OCI-LY3 (cell line): ENCODE results near the gene ANKRD63.
A peak's percentile ranks its signal among the peaks of the same experiment; 100 is the strongest.

Experiments
- H2AFZ ChIP-seq: fragments of 200-600, 300-600 bp; shearing (Covaris generic); 2 replicates; pipeline ENCODE4 v1.6.0; 2014; ENCODE audit warnings: antibody characterized with exemption, low read depth, low read length
- H3K27ac ChIP-seq: fragments of 200-600, 300-600 bp; sonication (generic); 2 replicates; pipeline ENCODE4 v1.5.1; 2014; ENCODE audit warnings: mild to moderate bottlenecking, low read length, moderate library complexity, mixed read lengths
- H3K27me3 ChIP-seq: fragments of 200-600, 300-600 bp; sonication (generic); 2 replicates; pipeline ENCODE4 v1.6.1; 2014; ENCODE audit warnings: low read depth, low read length, mixed read lengths
- H3K36me3 ChIP-seq: fragments of 200-600, 300-600 bp; sonication (generic); replicated peaks from 2 replicates; pipeline ENCODE3; 2014; ENCODE audit warnings: low read depth, low read length, mixed read lengths
- H3K4me1 ChIP-seq: fragments of 300-600, 200-600 bp; sonication (generic); 2 replicates; pipeline ENCODE4 v1.6.1; 2014; ENCODE audit warnings: low read length, mixed read lengths
- H3K4me2 ChIP-seq: fragments of 200-600, 300-600 bp; sonication (generic); 2 replicates; pipeline ENCODE4 v1.6.1; 2014; ENCODE audit warnings: low read length, mixed read lengths
- H3K4me3 ChIP-seq: fragments of 300-600, 200-600 bp; sonication (generic); 2 replicates; pipeline ENCODE4 v1.5.1; 2014; ENCODE audit warnings: antibody characterized with exemption, mild to moderate bottlenecking, low read length, moderate library complexity
- H3K79me2 ChIP-seq: fragments of 300-600, 200-600 bp; shearing (Covaris generic); 2 replicates; pipeline ENCODE4 v1.6.1; 2014; ENCODE audit warnings: mild to moderate bottlenecking, low read length, mixed read lengths
- H3K9ac ChIP-seq: fragments of 300-600, 200-600 bp; shearing (Covaris generic); 2 replicates; pipeline ENCODE4 v1.6.0; 2014; ENCODE audit warnings: mild to moderate bottlenecking, low read length, moderate library complexity
- H3K9me3 ChIP-seq: fragments of 200-600, 300-600 bp; shearing (Covaris generic); 2 replicates; pipeline ENCODE4 v1.6.1; 2014; ENCODE audit warnings: low read length, mixed read lengths; ENCODE audit not compliant: insufficient read depth
- H4K20me1 ChIP-seq: fragments of 200-600, 300-600 bp; sonication (generic); 2 replicates; pipeline ENCODE4 v1.6.1; 2016; ENCODE audit warnings: low read length, mixed read lengths; ENCODE audit not compliant: insufficient read depth
- EZH2phosphoT487 ChIP-seq: fragments of 200-600 bp; shearing (Covaris generic); IDR thresholded peaks from 2 replicates; pipeline ENCODE4 v1.6.1; 2018; ENCODE audit warnings: antibody characterized with exemption, mixed run types, low read depth
- TF ChIP-seq, protein P1 (sequence below): fragments of 200-600, 300-600 bp; sonication (generic); IDR thresholded peaks from 2 replicates; pipeline ENCODE4 v1.5.1; 2014; ENCODE audit warnings: antibody characterized with exemption, low read length, low read depth

The ANKRD63 gene

DNA sequence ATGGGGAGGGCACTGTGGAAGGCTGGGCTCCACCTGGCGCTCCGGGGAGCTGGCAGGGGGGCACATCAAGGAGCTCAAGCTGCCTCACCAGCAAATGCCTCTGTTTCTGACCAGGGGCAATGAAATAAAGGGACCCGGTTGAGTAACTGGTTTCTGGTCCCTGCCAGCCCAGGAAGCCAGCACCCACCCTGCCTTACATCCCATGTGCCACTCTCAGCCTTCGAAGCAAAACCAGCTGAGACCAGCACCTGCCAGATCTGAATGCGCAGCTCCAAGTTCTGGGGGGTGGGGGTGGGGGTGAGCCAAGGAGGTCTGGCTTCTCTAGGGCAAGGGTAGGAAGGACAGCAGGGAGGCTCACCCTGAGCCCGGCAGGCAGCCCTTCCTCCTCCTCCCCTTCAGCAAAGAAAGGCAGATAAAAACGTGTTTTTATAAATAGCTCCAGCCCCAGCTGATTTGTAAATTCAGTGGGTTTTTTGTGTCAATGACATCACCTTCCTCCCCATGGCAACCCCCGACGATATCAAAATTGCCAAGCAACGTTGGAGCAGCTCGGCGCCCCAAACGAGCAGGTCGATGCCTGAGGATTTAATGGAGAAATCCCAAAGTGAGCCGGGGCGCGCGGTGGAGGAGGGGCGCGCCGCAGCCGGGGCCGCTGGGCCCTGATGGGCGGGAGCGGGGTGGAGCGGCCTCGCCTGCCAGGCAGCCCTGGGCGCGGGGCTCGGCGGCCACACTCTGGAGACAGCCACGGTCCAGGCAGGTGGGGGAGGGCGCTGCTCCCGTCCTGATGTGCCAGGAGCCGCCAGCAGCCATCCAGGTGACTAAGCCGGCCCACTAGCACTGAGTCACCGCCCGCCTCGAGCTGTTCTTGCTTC, 44.1 kb downstream of the ANKRD63 start, which contains the start of gene PAK6:
TSS of gene PAK6 (plus strand) at position 532 of the 872 bp plus-strand sequence. CDS start 25,723 bp downstream, outside the sequence.
- Histone ChIP-seq H3K4me3 (peak within 1 kb of the TSS; percentile 70), H3K4me1 (peaks cover 19% of the 10 kb centered on the region), H3K36me3 (peaks cover 7% of the 10 kb centered on the region), H3K27me3 (no peaks in the 10 kb centered on the region), H3K4me2 (peak within 1 kb of the TSS; percentile 84), H3K9ac (peak within 1 kb of the TSS; percentile 24; the same call in 1 of the 2 replicates), H4K20me1 (no peaks in the 10 kb centered on the region), H3K79me2 (no peaks in the 10 kb centered on the region), H3K9me3 (no peaks in the 10 kb centered on the region), H2AFZ (no peak within 1 kb of the TSS), H3K27ac (no peak within 1 kb of the TSS)
- TF ChIP-seq EZH2phosphoT487, result no peak
- TF ChIP-seq, protein P1, sequence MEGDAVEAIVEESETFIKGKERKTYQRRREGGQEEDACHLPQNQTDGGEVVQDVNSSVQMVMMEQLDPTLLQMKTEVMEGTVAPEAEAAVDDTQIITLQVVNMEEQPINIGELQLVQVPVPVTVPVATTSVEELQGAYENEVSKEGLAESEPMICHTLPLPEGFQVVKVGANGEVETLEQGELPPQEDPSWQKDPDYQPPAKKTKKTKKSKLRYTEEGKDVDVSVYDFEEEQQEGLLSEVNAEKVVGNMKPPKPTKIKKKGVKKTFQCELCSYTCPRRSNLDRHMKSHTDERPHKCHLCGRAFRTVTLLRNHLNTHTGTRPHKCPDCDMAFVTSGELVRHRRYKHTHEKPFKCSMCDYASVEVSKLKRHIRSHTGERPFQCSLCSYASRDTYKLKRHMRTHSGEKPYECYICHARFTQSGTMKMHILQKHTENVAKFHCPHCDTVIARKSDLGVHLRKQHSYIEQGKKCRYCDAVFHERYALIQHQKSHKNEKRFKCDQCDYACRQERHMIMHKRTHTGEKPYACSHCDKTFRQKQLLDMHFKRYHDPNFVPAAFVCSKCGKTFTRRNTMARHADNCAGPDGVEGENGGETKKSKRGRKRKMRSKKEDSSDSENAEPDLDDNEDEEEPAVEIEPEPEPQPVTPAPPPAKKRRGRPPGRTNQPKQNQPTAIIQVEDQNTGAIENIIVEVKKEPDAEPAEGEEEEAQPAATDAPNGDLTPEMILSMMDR, result no peak

DNA sequence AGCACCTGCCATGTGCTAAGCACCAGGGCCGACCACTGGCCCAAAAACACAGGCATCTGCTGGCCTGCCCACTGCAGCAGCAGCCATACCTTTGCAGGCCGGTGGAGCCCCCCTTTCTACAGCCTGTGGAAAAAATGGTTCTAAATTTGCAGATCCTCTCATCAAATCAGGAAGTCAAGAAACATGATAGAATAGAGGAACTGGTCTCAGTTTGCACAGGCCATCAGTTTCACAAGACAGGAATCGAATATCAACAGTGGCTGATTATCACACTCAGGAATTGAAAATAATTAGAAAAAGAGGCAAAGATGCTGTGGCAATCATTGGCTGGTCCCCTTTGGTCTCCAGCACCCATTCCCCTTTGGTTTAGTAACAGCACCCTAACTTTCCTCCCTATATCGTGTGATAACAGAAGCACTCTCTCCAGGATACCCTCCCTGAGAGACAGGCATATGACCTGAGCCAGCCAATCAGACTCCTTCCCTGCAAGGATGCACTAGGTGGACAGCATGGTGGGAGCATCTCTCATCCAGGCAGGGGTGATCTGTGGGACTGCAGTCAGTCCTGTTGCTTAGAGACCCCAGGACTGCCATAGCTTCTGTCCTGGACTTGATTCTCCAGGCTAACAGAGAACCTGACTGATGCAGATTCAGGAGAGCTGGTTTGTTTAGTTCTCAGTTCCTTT, 47.5 kb downstream of the ANKRD63 start:
- Histone ChIP-seq H3K4me1 (peaks cover 19% of the 10 kb centered on the region), H3K9me3 (no peaks in the 10 kb centered on the region), H3K27ac (no peak overlapping the region), H2AFZ (no peak overlapping the region), H3K79me2 (no peaks in the 10 kb centered on the region), H3K4me2 (no peak overlapping the region), H4K20me1 (no peaks in the 10 kb centered on the region), H3K27me3 (no peaks in the 10 kb centered on the region), H3K36me3 (peaks cover 24% of the 10 kb centered on the region), H3K9ac (no peak overlapping the region), H3K4me3 (no peak overlapping the region)
- no peak for TF ChIP-seq EZH2phosphoT487
- TF ChIP-seq, protein P1, result no peak

DNA sequence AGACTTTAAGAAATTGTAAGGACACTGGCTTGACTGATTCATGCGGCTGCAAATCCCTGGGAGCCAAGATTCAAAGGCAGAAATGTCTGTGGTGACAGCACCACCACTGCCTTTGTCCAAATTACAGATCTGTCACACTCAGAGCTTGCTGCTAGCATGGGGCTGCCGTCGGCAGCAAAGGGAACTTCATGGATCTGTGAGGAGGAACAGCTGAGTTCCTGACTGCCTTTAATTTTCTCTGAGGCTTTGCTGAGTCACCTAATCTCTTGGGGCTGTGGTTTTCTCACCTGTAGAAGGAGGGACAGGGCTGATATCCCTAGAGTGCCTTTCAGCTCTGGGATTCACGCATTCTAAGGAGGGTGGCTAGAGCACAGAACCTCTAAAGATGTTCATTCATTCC, 48.1 kb downstream of the ANKRD63 start:
- Histone ChIP-seq H3K79me2 (no peaks in the 10 kb centered on the region), H3K27me3 (no peaks in the 10 kb centered on the region), H3K9ac (no peak overlapping the region), H4K20me1 (no peaks in the 10 kb centered on the region), H3K27ac (no peak overlapping the region), H3K36me3 (peaks cover 27% of the 10 kb centered on the region), H3K4me1 (peaks cover 19% of the 10 kb centered on the region), H2AFZ (no peak overlapping the region), H3K4me2 (no peak overlapping the region), H3K4me3 (no peak overlapping the region), H3K9me3 (no peaks in the 10 kb centered on the region)
- no peak for TF ChIP-seq EZH2phosphoT487

DNA sequence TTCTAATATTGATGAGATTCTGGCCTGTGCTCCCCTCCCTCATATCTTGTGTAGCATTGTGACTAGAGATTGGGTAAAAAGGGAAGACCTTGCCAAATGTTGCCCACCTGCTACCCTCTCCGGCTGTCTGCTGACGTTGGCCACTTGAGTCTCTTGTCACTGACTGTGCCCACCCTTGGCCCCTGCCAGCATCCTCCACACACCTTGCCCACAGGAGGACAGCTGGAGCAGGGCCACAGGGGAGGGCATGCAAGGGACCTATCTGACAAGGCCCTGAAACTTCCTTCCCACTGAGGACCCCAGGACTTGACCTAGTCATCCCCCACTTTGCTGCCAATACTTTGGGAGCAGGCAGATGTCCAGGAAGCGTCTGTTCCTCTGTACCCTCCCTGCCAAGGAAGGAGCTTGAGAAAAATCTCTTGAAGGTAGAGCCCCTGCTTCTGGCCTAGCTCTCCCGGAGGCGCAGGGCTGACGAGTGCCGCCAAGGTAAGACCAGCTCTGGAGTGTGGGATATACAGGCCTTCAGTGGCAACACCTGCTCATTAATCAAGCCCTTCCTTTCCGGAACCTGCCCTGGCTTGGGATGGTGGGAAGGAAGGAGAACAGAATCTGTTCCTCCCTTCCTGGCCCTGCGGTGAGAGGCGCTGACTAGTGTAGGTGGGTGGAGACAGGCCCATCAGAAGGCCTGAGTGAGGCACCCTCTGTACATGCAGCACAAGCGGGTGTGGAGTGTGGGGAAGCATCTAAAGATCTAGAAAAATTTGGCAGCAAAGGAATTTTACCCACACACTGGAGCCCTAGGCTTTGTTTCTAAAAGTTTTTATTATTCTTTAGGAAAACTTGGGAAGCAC, 48.9 kb downstream of the ANKRD63 start:
- H3K36me3 ChIP-seq, result peaks cover 34% of the 10 kb centered on the region
- TF ChIP-seq EZH2phosphoT487, result no peak
- TF ChIP-seq, protein P1, result no peak
- no peak overlapping the region for H3K4me2 ChIP-seq
- peaks cover 19% of the 10 kb centered on the region for H3K4me1 ChIP-seq
- H3K9me3 ChIP-seq, result no peaks in the 10 kb centered on the region
- no peak overlapping the region for H3K9ac ChIP-seq
- no peaks in the 10 kb centered on the region for H3K79me2 ChIP-seq
- H3K27ac ChIP-seq, result no peak overlapping the region
- no peak overlapping the region for H2AFZ ChIP-seq
- no peaks in the 10 kb centered on the region for H4K20me1 ChIP-seq
- H3K4me3 ChIP-seq, result no peak overlapping the region
- no peaks in the 10 kb centered on the region for H3K27me3 ChIP-seq
